ENCODE data around the gene RIN3.

- TF ChIP-seq CTCF (IDR thresholded peaks at IDR 0.05; ENCODE audit: low read depth, low read length), result no peak
- TF ChIP-seq POLR2A (IDR thresholded peaks at IDR 0.05; ENCODE audit: extremely low read depth, insufficient read length), result peak; percentile 62
- no peak for TF ChIP-seq MYC (IDR thresholded peaks at IDR 0.05; ENCODE audit: low read depth, low read length)
- no peak for TF ChIP-seq MAX (IDR thresholded peaks at IDR 0.05; ENCODE audit: low read depth, low read length)
Observed at GRCh38 chr14:92513204-92513965, at the start of gene RIN3.

All from NB4 (cell line).